SK-N-MC (cell line): ENCODE measurements around the gene CEP57L1.

Experiments
- EZH2 ChIP-seq: fragments of 200-600 bp; sonication (generic); IDR thresholded peaks from one replicate; pipeline ENCODE4 v1.6.1; 2017; ENCODE audit warnings: antibody characterized with exemption
- FOXP2 ChIP-seq: optimal IDR thresholded peaks from 2 replicates; pipeline ENCODE3; 2011; ENCODE audit warnings: mild to moderate bottlenecking, moderate library complexity; ENCODE audit not compliant: insufficient read depth; ENCODE audit errors: extremely low read length, control extremely low read depth
- POLR2AphosphoS5 ChIP-seq: IDR thresholded peaks from 2 replicates; pipeline ENCODE4 v1.6.1; 2012; ENCODE audit warnings: mild to moderate bottlenecking, low read depth, low read length, borderline replicate concordance

DNA sequence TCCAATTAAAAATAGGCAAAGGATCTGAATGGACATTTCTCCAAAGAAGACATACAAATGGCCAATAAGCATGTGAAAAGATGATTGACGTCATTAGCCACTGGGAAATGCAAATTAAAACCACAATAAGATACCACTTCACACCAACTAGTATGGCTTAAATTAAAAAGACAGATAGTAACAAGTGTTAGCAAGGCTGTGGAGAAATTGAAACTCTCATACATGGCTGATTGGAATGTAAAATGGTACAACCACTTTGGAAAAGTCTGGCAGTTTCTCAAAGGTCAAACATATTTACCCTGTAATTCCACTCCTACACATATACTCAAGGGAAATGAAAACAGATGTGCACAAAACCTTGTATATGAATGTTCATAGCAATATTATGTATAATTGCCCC lies 83.6 kb downstream of the CEP57L1 start:
- TF ChIP-seq POLR2AphosphoS5: no peak
- no peak for TF ChIP-seq EZH2
- TF ChIP-seq FOXP2: no peak
